HG02885 (cell line): Measurements from ENCODE around the gene SLC37A1.
"Not testable (repeated sequence)": the region's sequence is repeated elsewhere in the genome, so short reads cannot be mapped to it uniquely, and the experiment has no call there.

Source experiments
- ATAC-seq: cut with Tn5 transposase; IDR thresholded peaks from one replicate; pipeline ENCODE4 v1.9.1; 2021; ENCODE audit warnings: mild to moderate bottlenecking; ENCODE audit not compliant: unreplicated experiment, poor library complexity

The SLC37A1 gene

DNA sequence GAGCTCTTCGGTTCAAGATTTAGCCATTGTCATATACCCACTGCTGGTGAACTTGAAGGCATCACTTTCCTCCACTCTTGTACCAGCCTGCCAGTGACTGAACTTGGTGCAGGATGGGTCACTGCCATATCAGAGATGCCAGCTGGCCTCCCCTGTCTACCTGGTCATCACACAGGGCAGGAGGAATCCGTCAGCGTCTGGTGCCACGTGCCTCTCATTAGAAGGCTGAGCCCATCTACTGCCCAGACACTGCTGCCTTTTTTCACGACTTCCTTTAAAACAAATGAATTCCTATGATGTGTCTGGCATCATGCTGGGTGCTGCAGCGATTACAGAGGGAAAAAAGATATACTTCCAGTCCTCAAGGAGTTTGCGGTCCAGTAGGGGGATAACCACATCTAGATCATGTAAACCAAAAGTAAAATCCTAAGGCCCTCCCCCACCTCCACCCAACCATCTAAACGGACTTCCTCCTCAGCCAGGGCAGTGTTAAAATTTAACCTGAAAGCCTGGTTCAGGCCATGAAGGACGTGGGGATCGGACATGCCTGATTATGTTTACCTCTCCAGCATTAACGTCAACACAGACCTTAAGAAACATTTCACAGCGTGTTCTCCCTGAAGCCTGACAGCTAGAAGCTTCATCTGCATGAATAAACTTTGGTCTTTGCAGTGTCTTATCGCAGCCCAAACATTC, 110.6 kb downstream of the SLC37A1 start:
- ATAC-seq, result no peak

DNA sequence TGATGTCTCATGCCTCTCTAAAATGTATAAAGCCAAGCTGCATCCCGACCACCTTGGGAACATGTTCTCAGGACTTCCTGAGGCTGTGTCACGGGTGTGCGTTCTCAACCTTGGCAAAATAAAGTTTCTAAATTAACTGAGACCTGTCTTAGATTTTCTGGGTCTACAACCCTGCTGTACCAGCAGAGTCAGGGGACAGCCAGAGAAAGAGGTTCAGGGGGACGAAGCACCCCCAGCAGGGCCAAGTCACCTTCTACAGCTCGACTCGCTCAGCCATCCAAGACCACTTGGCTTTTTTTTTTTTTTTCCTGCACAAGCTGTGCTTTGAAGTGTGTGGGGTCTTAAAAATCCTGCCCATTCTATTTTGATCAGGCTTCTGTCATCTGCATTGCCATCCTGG, 111.3 kb downstream of the SLC37A1 start:
- no peak for ATAC-seq

DNA sequence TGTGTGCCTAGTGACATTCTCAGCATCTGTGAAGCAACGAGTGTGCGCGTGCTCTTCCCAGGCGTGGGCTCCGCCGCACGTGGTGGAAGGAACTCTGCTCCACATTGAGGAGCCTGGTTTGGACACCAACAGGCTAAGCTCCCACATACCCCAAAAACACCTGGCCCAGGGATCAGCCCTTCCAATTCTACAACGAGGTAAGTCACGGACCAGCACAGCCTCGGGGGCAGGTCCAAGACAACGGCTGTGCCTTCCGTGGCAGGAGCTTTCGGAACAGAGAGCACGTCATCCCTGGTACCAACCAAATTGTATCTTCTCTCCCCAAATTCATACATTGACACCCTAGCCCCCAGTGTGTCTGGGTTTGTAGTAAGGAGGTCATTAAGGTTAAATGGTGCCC, 112.5 kb downstream of the SLC37A1 start:
- ATAC-seq, result no peak

DNA sequence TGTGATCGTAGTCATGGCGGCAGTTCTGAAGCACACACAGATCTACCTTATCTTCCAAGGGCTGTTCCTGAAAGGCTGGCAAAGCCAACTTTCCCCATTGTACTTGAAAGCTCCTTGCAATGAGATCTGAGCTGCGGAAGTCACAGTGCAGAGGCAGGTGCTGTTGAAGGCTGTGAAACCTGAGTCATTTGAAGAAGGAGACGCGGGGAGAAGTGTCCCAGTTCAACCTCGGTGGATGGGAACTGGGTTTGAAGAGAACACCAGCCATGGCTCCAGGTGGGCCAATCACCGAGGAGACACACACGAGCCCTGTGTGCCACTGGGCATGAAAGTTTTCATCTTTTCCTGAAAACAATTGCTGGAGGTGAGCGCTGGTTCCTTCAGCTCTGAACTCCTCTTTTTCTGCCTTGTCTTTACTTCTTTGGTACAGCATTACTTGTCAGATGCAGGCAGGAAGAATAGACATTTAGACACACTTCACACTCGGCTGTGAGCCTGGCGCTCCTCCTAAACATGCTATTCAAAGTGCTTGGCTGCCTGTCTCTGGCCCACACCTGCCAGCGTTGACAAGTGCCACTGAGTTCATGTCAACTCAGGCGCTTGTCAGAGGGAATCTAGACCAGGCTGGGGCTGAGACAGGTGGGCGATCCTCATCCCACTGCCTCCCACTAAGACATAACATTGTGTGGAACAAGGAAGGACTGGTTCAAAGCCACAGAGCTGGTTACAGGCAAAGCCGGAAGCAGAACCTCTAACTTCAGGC, 114.1 kb downstream of the SLC37A1 start:
- ATAC-seq, result no peak

DNA sequence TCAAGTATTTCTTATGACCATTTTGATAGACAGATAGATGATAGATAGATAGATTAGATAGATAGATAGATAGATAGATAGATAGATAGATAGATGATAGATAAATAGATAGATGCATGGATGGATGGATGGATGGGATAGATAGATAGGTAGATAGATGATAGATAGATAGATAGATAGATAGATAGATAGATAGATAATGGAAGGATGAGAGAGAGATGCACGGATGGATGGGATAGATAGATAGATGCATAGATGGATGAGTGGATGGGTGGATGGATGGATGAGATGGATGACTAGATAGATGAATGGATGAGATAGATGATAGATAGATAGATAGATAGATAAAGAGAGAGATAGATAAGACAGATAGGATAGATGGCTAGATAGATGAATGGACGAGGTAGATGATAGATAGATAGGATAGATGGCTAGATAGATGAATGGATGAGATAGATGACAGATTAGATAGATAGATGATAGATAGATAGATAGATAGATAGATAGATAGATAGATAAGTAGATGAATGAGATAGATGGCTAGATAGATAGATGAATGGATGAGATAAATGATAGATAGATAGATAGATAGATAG, 114.9 kb downstream of the SLC37A1 start:
- not testable (repeated sequence) for ATAC-seq

DNA sequence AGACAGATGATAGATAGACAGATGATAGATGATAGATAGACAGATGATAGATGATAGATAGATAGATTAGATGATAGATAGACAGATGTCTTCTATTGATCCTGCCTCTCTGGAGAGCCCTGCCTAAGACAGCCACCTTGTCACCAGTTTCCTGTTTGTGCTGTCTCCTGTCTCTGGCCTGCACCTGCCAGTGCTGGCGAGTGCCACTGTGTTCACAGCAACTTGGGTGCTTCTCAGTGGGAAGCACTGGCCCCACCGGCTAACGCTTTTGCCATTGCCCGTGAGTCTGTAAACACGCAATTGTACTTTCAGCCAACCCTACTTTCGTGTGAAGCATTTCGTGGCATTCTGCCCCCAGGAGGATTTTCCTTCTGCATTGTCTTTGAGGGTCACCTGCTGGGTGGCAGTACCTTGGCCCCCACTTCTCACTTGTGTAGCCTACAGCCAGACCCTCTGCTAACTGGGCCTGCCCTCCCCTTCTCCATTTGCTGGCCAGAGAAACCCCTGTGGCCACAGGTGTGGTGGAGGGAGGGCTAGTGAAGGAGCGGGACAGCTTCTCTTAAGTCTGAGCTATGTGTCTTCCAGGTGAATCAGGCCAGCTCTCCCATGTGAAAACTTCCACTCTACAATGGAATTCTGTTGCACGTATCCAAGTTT, 116.4 kb downstream of the SLC37A1 start:
- ATAC-seq, result no peak

DNA sequence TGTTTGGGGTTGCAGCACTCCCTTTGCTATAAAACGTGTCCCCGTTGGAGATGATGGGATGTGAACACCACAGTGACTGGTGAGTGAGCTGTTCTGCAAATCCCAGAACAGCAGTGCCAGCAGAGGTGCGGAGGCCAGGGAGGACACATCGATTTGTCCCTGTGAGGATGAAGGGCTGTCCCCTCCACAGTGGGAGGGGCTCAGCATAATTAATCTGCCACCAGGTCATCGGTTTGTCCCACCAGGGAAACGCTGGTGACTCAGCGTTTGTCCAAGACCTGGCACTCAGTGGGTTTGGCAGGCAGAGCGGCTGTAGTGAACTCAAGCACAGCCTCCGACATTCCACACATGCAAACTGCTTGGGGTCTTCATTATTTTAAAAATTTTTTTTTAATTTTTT, 117.0 kb downstream of the SLC37A1 start:
- no peak for ATAC-seq
